NCI-H187 treated with DMSO at 0.1 percent for 48 hours (cell line): ENCODE results near the gene AVPR2.
A peak's percentile ranks its signal among the peaks of the same experiment; 100 is the strongest.

Source experiments
- DNase-seq: peaks from one replicate; lab custom pipeline; 2025; lab: John Stamatoyannopoulos, UW

Gene AVPR2

DNA sequence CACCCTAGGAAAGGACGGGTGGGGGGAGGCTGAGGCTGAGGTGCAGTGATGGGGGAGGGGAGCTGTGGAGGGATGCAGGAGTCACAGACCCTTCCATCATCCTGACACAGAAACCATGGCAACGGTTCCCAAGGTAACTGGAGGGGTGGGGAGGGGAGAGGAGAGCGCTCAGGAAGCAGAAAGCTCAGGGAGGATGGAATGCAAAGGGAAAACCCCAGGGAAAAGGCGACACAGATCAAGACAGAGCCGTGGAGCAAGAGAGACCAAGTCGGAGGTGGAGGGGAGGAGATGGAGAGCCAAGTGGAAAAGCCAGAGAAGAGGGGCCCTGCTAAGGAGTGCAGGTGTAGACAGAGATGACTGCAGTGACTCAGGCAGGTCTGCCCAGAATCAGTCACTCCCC is 33.0 kb upstream of the AVPR2 start:
- DNase-seq = no peak

DNA sequence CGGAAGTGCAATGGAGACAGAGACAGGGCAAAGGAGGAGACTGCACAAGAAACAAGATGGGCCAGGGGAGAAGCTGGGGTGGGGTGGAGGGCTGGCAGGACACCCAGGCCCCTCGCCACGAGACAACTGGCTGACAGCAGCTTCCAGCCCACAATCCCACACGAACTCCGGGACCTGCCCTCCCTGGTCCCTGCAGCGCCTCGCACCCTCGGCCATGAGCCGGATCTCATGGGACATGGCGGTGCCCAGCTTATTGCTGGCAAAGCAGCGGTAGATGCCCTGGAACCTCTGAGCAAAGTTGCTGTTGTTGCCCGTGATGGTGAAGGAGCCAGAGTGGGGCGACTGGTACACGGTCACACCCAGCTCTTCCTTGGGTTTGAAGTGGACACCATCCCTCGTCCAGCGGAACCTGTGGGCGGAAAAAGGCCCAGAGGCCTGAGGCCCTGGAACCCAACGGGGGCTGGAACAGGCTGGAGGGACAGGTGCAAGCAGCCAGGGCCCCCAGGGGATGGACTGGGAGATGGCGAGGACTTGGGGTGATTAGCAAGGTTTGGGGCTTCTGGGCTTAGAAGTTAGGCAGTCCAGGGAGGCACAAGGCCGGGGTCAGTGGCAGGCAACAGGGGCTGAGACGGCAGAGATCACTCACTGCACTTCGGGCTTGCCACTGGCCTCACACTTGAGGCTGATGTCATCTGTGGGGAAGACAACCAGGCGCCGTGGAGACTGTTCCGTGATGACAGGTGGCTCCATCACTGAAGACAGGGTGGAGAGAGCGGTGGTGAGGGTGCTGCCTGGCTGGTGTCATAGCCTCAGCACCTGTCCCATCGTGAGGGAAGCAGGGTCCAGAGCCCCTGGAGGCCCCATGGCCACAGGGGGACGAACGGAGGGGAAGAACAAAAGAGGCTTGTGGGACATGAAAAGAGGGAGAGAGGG is 32.3 kb upstream of the AVPR2 start:
- DNase-seq = no peak

DNA sequence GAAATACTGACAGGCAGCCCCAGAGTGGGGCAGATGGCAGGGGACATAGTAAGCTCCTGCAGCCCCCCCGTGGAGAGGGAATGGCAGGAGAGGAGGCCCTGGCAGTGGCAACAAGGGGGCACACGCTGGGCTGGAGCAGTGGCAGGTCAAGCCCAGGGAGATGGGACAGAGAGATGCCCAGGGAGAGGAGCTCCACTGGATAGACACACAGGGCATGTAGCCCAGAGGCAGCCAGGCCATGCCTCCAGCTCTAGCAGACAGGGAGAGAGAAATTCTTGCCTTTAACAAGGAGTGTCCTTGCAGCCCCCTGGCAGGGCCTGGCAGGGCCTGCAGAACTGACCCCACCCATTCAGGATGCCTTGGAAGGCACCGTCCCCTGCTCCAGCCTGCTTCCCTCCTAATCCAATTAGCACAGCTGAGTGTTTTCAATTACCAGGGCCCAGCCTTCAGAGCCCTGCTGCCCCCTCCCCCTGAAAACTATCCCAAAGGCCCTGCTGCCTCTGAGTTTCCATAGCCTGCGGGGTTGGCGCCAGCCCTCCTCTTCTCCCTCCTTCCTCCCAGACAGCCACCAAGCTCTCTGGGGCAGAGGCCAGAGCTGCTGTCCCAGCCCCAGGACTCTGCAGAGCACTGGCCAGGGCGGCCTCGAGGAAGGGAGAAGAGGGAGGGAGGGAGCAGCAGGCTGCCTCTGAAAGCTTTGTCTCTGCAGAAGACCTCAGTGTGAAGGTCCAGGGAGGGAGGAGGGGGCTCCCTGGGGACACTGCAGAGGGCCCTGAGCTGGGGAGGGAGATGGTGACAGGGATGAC is 31.0 kb upstream of the AVPR2 start:
- no peak for DNase-seq

DNA sequence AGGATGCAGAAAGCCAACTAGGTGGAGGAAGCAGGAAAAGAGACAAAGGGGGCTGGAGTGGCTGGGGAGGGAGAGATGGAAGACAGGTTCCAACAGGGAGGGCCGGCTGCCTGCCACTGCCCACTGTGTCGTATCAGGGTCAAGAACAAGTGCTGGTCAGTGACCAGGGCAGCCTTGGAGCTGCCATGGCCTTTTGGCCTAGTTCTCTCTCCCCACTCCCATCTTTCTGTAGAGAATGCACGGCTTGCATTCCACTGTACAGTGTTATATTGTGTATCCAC is 30.4 kb upstream of the AVPR2 start:
- no peak for DNase-seq

DNA sequence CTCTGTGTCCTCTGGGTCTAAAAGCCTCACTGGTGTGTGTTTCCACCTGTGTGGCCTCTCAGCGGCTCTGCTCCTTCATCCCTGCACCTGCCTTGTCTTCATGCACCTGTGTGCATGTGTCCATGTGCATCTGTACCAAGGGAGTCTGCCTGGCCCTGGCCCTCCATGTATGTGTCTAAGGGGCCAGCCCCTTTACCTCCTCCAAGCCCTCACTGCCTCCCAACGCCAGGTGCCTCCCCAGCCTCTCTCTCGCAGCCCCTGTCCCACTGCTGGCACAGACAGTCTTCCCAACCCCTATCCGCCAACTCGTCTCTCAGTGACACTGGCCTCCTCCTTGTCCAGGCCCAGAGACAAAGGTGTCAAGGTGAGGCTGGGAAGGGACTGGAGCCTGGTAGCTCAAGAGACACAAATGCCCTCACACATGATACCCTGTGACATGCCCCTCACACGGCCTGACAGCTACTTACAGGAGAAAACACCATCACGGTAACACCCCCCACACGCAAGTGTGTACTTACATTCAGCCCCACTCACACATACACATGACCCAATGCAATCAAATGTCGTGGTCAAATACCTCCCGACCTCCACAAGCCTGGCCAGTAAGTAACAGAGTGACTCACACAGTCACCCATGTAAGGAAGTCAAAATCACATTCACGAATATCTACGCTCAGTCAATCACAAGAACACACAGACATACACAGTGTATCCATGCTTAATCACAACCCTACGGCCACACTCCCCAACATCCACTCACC is 29.9 kb upstream of the AVPR2 start:
- DNase-seq = no peak

DNA sequence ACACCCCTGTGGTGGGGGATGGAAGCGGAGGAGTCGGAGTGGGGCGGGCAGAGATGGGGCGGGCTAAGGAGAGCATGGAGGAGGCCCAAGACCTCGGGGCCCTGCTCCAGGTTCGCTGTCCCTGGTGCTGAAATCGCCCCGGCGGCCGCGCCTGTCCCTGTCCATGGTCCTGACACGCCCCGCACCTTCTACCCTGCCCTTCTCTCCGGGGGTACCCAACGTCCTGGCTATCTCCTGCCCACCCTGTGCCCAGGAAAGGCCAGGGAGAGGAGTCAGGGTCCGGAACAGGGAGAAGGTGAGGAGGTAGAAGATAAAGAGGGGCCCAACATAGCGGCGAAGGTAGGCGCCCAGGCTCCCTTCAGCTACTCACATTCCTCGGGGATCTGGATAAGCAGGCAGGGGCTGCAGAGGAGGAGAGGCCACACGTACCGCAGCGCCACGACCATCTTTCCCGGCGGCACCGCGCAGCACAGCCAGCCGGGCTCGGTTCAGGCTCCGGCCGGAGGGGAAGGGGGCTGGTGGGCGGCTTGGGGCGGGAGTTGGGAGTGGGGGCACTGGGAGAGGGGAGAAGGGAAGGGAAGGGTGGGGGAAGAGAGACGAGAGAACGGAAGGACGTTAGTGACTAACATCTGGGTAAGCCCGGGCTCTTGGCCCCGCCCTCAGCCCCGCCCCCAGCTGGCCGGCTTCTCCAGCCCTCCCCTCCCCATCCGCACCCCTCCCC is 28.9 kb upstream of the AVPR2 start:
- DNase-seq = no peak

DNA sequence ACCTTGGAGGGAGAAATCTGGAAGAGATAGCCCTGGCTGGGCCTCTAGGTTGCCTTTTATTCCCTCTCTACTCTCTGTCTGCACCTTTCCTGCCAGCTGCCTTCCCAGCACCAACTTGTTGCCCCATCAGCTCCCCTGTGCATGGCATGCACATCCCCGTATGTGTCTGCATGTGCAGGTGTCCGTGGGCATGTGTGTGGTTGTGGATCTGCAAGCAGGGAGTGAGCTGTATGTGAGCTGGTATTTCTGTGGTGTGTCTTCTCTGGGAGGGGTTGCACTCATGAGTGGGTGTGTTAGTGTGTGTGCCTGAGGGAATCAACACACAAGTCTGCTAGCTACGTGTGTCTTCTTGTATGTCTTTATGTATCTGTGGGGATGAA is 28.4 kb upstream of the AVPR2 start:
- no peak for DNase-seq

DNA sequence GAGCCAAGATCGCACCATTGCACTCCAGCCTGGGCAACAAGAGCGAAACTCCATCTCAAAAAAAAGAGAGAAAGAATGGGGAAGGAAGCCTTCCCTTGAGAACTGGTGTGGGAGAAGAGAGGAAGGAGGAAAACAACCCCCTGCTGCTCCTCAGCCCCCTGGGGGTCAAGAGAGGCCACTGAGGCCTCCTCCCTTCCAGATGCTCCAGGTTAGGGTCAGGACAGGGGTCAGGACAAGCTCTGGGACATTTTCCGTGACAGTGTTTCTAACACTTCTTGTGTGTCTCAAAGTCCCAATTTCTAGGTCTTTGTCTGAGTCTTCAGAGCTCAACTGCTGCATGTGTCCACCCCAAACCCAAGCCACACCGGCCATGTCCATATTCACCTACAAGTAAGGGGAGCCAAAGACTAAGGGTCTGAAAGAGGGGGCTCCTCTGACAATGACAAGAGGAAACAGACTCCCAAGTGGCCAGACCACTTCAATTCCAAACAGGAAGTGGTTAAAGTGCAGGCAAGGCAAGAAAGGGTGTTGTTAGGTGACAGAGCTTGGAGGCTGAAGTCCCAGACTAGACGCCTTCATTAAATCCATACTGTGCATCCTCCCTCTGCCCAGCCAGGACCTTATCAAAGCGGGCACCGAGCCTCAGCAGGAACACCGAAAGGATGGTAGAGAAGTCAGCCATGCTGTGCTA is 26.8 kb upstream of the AVPR2 start:
- no peak for DNase-seq

DNA sequence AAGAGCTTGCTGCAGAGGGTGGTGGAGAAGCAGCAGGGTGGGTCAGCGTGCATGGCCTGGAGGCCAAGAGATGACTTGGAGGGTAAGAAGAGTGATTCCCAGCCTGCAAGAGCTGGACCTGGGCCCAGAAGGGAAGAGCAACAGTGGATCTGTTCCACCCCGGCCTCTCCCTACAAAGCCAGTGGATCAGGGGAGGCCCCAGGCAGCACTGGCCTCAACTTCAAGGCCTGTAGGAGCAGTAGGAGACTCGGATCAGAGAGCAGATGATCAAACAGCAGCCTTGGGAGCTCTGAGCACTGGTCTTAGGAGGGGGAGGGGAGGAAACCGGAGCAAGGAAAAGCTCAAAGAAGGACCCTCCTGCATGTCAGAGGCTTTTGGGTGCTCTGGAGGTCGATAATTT is 26.1 kb upstream of the AVPR2 start:
- DNase-seq = no peak

DNA sequence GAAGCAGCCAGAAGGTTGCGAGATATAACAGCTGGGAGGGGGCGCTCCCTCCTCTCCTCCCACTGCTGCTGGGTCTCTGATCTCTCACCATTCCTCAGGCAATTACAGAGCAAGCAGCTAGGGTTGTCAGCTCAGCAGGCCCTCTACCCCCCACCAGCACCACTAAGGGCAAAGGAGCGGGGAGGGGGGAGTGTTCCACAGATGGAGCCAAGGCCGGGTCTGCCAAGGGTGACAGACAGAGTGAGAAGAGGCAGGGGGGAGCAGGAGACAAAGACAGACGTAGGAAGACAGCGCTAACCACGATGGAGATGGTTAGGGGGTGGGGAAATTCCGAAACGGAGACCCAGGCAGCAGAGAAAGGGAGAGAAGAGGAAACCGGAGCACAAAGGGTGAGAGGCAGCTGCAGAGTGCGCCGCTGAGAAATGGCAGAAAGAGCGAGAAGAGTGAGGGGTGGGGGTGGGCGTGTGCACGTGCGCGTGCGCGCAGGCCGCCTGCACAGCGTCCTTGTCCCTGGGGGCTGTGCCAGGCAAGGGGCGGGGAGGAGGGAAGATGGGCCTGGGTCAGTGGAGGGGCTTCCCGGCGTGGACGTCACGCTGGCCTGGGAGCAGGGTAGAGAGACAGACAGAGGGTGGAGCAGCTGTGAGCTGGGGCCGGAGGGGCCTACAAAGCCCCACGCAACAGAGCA is 25.4 kb upstream of the AVPR2 start:
- DNase-seq = peak; percentile 74

DNA sequence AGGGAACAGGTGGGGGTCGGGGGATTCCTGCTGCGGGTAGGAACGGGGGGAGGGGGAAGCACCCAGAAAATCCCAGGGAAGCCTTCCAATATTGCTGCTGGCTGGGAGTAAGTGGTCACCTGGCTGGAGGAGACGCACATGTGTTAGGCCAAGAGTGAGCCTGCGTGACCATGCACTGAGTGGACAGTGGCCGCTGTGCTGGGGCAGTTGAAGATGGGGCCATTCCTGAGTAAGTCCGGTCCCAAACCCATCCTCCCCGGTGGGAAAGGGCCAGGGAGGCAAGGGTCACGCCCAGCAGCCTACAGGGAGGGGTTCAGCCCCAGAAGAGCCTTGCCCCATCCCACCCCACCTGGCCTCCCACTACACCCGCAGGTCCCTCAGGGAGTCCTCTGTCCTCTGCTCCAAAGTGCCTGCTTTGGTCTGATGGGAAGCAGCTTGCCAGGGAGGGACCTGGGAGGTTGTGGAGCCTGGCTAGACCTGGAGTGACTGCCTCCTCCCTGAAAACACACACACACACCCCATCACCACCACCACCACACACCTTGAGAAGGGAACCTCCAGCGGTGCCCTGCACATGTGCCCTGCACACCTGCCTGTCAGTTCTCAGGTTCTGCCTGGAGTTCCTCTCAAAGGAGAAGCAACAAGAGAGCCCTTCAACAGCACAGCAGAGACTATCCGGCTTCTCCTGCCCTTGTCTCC is 24.6 kb upstream of the AVPR2 start:
- no peak for DNase-seq

DNA sequence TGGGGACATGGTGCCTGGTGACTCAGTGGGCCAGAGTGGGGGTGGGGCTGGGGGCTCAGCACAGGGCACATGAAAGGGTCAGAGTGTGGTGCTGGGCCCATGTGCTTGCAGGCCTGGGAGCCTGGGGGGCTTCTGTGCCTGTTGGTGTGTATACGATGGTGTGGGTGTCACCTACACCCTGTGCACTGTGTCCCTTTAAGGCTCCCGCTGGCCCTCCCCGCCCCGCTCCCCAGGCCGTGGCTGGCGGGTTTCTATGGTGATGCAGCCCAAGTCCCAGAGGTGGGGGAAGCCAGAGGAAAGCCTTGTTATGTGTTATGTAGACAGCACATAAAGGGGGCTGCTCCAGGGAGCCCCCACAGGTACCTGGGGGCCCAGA is 24.0 kb upstream of the AVPR2 start:
- no peak for DNase-seq

DNA sequence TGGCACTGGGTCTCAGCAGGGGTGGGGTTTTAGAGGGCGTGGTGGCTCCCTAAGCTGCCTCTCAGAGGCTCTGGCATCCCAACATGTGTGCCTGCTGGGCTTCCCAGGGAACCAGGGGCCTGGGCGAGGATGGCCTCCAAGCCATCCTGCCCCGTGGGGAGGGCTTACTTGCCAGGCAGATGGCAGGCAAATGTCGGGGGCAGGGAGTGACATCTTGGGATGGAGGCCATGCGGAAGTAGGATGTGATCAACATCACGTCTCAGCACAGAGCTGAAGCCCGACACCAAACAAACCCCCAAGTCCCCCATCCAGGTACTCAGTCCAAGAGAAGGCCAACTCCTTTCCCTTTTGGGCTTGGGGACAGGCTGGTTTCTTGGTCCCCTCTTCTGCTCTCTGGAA is 23.2 kb upstream of the AVPR2 start:
- DNase-seq = no peak

DNA sequence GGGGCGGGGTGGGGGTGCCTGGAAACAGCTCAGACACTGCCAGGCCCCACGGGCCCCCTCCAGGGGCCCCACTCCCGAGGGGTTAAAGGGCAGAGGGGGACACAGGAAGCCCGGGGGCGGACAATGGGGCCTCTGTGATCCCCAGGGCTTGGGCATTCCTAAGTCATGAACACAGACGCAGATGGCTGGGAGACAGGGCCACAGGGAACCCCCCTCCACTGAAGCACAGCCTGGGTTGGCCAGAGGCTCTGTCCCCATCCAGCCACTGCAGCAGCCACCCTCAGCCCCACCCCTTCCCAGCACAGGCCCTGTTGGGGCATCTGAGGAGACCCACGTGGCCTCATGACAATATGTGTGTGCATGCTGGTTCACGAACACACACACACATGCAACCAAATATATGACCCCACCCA is 22.4 kb upstream of the AVPR2 start:
- DNase-seq = no peak

DNA sequence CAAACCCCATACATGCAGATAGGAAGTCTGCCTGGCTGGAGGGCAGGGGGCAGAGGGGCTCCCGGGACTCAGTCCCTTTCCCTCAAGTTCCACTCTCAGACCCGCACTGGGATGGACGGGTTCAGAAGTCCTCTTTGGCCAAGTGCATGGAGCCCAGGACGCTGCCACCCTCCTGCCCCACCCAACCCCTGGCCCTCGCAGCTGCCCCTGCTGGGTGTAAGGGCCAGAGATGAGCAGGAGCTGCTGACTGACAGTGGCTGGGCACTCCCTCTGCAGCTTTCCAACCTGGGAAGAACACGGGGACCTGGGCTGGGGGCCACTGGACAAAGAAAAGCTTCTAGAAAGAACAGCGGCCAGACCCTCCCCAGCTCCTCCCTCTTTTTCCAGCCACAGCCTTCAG is 21.9 kb upstream of the AVPR2 start:
- no peak for DNase-seq

DNA sequence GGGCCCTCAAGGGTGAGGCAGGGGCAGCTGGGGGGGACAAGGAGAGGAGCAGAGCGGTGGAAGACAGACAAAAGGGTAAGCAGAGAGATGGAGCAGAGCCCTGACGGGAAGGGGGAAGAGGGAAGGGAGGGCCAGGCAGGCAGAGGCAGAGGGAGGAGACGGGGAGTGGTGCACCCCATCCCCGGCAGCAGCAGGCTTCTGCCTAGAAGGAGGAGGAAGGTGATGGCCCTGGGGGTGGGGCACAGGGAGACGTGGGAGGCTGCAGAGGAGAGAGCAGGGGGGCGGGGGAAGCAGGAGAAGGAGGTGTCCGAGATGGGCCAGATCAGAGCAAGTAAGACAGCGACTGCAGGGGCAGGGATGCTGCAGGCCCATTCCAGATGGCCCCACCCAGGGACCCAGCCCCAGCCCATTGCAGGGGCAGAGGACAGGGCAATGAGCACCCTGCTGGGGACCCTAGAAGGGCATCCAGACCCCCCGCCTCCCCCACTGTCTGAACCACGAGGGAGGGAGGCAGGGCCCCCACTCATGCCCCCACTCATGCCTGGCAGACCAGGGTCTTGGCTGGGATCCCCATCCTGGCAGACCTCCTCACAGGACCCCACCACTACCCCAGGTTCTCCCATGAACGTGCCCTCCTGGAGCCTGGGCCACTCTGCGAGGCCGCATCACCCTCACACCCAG is 21.2 kb upstream of the AVPR2 start:
- no peak for DNase-seq

DNA sequence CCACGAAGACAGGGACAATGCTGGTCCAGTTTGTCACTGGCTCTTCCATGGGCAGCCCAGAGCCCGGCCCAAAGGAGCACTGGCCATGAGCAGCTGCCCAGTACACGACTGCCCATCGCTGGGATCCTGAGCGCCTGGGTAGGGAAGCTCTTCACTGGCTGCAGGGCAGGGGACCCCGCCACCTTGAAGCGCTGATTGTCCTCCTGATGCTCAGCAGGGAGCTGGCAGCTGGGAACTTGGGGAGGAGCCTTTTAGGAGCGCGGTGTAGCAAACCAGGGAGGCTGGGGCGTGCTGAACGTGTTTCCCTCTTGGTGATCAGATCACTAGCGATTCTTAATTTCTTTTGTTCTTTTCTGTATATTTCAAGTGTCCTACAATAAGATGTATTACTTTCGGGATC is 20.3 kb upstream of the AVPR2 start:
- no peak for DNase-seq

DNA sequence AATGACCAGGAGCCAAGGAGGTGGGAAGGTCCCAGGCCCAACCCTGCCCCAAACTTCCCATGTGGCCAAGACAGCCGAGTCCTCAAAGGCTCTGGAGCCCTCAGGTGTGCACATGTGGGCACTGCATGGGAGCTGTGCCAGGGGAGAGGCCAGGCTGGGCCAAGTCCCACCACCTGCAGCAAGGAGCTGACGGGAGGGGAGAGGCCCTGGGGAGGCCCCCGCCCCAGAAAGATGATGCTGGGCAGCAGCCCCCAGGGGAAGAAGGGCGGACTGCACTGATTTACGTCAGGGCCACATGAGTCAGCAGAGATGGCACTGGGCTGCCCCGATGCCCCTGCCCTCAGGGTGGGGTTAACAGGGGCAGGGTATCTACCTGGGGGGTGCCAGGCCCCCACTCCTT is 19.9 kb upstream of the AVPR2 start:
- DNase-seq = no peak

DNA sequence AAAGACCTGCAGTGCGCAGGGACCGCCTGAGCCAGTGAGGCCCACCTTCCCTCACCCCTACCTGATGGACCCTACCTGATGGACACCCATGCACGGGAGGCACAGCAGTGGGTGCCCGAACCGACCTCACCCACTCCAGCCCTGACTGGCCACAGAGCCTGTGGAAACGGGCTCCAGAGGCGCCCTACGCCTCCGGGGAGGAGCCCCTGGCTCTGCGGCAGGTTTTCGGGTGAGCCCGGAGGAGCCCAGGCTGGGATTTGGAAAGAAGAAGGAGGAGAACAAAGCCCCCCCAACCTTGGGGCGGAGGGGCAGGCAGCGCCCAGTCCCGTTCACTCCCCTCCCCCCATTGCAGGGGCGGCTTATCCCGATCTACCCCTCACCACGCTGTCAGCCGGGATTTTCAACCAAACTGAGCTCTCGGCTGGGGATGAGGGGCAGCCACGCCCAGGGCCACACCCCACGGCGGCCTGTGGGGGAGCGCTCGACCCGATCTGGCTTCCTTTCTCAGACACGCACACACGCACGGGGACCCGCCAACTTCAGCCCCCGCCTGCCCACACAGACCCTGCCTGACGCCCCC is 19.2 kb upstream of the AVPR2 start:
- no peak for DNase-seq
